Hematopoietic multipotent progenitor cell treated with erythropoietin and hydrocortisone succinate and interleukin-3 and kit ligand, for 4 days (in vitro differentiated cells): ENCODE data around the gene BIRC6.
"Not testable (repeated sequence)": the region's sequence is repeated elsewhere in the genome, so short reads cannot be mapped to it uniquely, and the experiment has no call there.

ENCODE experiments used
- DNase-seq: peaks from one replicate; pipeline ENCODE4 v3.0.0-alpha.2; 2015

The BIRC6 gene

DNA sequence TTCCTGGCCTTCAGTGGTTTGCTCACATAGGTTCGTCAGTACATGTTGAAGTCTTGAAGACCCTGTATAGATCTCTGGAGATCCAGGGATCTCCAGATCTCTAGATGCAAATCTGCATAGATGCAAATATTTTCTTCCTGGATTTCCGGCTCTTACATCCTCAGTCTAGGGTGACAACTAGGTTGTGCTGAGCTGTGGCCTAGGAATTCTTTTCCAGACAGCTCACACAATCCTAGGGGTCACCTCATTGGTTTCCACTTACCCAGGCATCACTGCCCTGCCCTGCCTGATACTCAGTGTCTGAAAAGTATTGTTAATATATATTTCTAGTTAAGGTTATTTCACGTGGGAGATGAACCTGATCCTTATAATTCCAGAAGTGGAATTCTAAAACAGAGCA, 165.9 kb downstream of the BIRC6 start:
- DNase-seq: no peak

GRCh38 chr2:32523686-32524085, 166.9 kb downstream of the BIRC6 start:
- no peak for DNase-seq

DNA sequence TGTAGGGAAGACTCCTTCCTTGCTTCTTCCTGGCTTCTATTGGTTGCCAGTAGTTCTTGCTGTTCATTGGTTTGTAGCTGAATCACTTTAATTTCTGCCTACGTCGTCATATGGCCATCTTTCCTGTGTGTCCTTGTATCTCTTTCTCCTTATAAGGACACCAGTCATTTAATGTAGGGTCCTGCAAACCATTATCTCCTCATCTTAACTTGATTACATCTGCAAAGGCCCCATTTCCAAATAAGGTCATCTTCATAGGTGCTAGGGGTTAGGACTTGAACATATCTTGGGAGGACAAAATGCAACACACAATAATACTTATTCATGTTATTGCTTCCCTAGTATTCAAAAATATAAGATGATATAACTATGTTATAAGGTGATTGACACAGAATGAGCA, 175.5 kb downstream of the BIRC6 start:
- no peak for DNase-seq

DNA sequence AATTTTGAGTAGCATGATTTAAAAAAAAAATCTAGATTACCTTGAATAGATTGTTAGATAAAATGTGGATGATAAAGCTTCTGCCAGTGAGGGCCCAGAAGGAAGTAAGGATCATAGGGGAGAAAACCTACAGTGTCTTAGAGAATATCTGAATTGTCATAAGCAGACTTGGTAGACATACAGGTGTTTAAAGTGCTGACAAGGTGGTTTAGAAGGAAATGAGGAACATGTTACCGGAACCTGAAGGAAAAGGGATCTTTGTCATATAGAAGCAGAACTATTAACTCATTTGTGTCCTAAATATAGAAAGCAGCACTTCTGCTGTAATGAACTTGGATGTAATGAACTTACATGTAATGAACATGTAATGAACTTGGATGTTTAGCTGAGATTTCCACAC, 176.1 kb downstream of the BIRC6 start:
- DNase-seq: no peak

DNA sequence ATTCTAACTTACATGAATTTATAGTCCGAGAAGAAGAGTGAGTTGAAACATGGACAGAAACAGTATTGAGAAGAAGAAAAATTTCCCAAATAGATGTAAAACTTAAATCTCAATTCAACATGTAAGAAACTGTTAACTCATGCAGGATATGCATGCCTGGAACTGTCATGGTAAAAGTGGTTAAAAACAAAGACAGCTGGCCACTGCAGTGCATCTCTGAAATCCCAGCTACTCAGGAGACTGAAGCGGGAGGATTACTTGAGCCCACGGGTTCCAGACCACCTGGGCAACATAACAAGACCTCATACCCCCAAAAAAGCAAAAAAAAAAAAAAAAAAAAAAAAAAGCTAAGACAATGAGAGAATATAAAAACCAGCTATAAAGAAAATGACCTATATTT, 178.0 kb downstream of the BIRC6 start:
- DNase-seq: no peak

DNA sequence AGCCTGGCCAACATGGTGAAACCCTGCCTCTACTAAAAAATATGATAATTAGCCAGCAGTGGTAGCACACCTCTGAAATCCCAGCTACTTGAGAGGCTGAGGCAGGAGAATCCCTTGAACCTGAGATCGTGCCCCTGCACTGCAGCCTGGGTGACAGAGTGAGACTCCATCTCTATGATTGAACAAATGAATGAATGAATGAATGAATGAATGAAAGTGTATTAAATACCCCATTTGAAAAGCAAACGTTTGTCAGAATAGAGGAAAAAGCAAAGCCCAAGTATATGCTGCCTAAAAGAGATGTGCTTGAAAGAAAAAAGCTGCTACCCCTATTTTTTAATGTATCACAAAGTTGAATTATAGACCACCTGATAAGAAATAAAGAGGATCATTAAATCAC, 181.9 kb downstream of the BIRC6 start:
- no peak for DNase-seq

DNA sequence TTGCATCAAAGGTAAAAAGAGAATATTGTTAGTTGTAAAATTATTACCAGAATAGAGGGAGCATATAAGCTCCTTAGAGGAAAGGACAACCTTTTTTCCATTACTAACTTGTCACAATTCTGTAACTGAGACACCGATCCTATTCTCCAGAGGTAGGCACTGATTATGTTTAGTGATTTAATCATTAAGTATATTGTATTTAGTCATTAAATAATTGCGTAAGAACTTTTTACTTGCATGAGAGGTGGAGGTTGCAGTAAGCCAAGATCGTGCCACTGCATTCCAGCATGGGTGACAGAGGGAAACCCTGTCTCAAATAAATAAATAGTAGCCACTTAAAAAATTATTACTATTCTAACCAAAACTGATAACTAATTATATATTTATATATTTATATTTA, 195.7 kb downstream of the BIRC6 start:
- DNase-seq: not testable (repeated sequence)

DNA sequence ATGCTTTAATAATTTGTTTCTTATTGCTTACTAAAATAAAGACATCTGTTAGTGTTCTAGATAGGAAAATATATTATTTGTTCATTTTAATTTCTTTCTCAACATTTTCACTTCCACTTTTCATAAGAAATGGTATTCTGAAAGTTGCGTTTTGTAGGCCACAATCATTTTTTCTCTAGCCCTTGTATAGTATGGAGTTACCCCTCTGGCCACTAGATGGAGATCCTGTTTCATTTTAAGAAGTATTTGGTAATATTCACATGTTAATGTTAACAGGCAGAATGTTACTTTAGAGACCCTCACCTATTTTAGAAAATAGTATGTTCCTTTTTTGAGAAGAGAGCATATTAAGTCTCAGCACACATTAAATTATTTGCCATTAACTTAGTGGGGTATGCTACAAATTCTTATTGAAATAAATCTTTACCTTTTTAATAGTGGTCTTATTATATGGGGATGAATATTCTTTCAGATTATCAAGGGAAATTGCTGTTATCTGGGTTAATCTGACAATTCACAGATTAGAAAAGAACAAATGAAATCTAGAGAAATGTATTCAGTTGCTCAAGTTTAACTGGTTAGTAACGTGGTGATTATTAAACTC, 197.1 kb downstream of the BIRC6 start:
- DNase-seq: peak; percentile 87

DNA sequence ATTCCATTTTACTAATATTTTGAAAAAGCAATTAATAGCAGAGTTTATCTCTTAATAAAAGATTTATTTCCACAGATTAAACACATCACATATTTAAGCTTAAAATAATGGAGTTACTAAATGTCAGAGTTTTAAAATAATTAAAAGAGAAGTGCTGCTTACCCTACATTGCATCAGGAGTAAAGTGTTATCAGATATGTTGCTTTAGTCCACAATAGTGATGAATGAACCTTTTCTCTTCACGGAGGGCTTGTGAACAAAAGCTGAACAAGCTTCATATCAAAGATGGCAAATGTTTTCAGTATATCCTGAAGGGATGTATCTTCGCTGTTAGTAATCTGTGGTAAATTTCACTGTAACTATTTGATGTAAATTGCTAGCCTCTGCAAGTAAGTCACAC, 201.7 kb downstream of the BIRC6 start:
- DNase-seq: peak; percentile 44

GRCh38 chr2:32559136-32559535, 202.3 kb downstream of the BIRC6 start:
- peak; percentile 46 for DNase-seq

- no peak for DNase-seq
These were observed 206.1 kb downstream of the BIRC6 start for GRCh38 chr2:32562906-32563305.

GRCh38 chr2:32564417-32565035, 207.7 kb downstream of the BIRC6 start:
- DNase-seq: no peak

- no peak for DNase-seq
These were observed 209.1 kb downstream of the BIRC6 start for GRCh38 chr2:32565902-32566301.

DNA sequence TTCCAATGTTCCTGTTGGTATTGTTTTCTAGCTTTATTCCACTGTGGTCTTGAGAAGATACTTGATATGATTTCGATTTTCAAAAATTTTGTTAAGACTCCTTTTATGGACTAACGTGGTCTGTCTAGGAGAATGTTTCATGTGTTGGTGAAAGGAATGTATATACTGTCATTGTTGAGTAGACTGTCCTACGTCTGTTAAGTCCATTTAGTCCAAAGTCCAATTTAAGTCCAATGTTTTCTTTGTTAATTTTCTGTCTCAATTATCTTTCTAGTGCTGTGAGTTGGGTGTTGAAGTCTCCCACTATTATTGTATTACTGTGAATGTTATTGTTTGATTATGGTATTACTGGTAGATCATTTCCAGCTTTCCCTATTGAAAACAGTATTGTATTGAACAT, 215.2 kb downstream of the BIRC6 start:
- DNase-seq: no peak

DNA sequence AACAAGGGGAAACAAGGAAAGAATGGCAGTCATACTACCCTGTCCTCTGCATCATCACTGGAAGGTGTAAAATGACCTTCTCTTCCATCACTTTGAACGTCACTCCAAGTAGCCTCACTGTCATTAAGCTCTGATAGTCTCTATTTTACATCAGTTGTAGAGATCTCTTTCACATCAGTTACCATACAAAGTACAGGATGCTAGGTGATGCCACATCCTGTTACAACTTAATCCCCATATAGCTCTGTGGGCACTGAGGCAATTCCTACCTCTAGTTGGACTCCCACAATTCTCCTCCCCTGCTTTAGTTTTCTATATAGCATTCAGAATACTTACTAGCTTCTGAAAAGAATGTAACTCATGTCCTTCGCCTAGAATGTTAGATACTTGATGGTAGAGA, 215.9 kb downstream of the BIRC6 start:
- DNase-seq: no peak

DNA sequence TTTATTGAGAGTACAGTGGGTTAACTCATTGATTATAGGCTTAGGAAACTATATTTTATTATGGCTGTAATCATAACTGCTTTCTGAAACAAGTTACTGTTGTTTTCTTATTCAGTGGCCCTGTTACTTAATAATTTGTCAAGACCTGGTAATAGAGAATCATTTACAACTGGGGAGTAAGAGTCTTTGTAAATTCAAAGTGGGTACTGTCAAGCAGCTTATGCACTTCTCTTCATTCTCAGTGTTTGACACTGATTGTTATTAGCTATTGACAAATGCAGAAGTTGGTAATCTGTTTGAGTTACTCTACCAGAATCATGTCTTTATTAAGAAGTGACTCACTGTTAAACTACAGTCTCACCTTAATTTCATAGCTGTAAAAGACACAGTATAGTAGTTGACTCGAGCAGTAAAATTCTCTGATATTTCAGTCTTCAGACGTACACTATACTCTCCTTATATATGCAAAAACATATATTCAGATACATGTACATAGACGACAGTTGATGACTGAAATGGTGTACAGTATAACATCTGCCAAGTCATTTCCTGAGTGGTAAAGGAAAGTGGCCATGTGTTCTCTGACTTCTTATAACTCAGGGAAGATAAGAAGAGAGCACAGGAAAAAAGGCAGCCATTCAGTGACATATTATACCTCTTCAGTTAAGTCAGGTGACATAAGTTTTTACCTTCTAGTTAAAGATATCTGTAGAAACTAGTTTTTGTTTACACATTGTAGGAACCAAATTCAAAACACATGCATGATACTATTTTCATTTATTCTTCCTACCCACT, 235.0 kb downstream of the BIRC6 start:
- DNase-seq: peak; percentile 95

GRCh38 chr2:32594573-32594972, 237.8 kb downstream of the BIRC6 start:
- DNase-seq: no peak

GRCh38 chr2:32611366-32611765, 254.5 kb downstream of the BIRC6 start:
- no peak for DNase-seq

- no peak for DNase-seq
These were observed 254.9 kb downstream of the BIRC6 start for GRCh38 chr2:32611771-32612170.

GRCh38 chr2:32614084-32614483, 257.3 kb downstream of the BIRC6 start:
- DNase-seq: no peak

DNA sequence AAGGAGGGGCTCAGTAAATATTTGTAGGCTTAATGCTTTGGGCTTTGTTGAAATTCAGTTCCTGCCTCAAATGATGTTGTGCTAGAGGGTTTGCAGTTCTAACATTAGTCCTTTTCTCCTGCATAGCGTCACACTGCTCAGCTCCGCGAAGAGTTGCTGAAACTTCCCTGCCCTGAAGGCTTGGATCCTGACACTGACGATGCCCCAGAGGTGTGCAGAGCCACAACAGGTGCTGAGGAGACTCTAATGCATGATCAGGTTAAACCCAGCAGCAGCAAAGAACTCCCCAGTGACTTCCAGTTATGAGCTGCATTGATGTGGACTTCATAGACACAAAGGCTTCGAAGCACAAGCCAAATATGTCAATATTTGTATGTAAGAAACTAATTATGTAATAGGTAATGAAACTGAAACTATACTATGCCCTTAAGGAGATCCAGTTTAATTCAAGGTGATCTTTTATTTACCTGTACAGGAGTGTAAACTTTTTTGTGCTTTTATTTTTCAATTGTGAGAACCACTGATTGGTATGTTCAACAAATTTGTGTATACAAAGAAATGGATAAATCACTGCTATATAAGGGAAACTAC, 260.9 kb downstream of the BIRC6 start:
- DNase-seq: no peak

- no peak for DNase-seq
These were observed 265.9 kb downstream of the BIRC6 start for GRCh38 chr2:32622570-32623310.

GRCh38 chr2:32623311-32623706, 266.5 kb downstream of the BIRC6 start:
- no peak for DNase-seq
